ENCODE measurements around the gene RRBP1. TPM values are rescaled to one million over a fixed set of nuclear protein-coding genes. Genes with fewer than 3 reads are reported as not detected.

Gene RRBP1
- total and polyA plus RNA-seq, 2 of the 4 experiments (the other 2 are of a cell fraction), result 90.2 to 136 TPM

GRCh38 chr20:17722493-17723300, 40.7 kb upstream of the RRBP1 start:
- no peak overlapping the region for H3K27ac ChIP-seq (ENCODE audit: insufficient read depth, low read length)
- WGBS, 2 experiments (ENCODE audit: extremely low coverage in 2 of 2, insufficient read length in 1 of 2), result 63% methylated on average over 5 of the region's 14 CpGs; no CpG with 5 or more reads in 1 of the 2 experiments
- H2BK5ac ChIP-seq (ENCODE audit: low read depth, low read length, poor library complexity, severe bottlenecking), result no peak overlapping the region
- BruUV-seq (replicated peaks), result no TSS peak
- no peak overlapping the region for H3K14ac ChIP-seq (replicated peaks; ENCODE audit: low read depth, low read length)
- peaks cover 20% of the 10 kb centered on the region for H3K27me3 ChIP-seq (ENCODE audit: control insufficient read depth, insufficient read depth, low read length)
- POLR2A ChIA-PET (ENCODE audit: unreplicated experiment), result no interaction called here
- H3K9ac ChIP-seq (ENCODE audit: low read depth, low read length), result no peak overlapping the region
- no peak overlapping the region for H3K23ac ChIP-seq (ENCODE audit: low read depth, low read length)
- in situ Hi-C loops (cut with MboI; ENCODE audit: low sequenced_read_pairs) (no loop called here), intact Hi-C loops (cut with micrococcal nuclease) (no loop called here), dilution Hi-C loops (cut with HindIII; ENCODE audit: low sequenced_read_pairs, unreplicated experiment) (no loop called here)
- H3K4ac ChIP-seq (ENCODE audit: low read depth, low read length), result no peak overlapping the region
- no peak overlapping the region for H2AK5ac ChIP-seq (ENCODE audit: low read depth, low read length)
- no peak overlapping the region for H3K56ac ChIP-seq (ENCODE audit: extremely low read depth, insufficient read depth, low read length)
- TF ChIP-seq FOS (IDR thresholded peaks at IDR 0.05; ENCODE audit: low read depth, low read length) (no peak), ELK1 (IDR thresholded peaks at IDR 0.05; ENCODE audit: borderline replicate concordance, low read depth, low read length) (no peak), CEBPB (IDR thresholded peaks at IDR 0.05; ENCODE audit: low read depth, low read length) (no peak), CHD1 (IDR thresholded peaks at IDR 0.05; ENCODE audit: low read depth, low read length) (no peak)
- no peaks in the 10 kb centered on the region for H3K79me1 ChIP-seq (ENCODE audit: low read depth in 1 of 2, low read length in 2 of 2)
- H3K18ac ChIP-seq (ENCODE audit: low read depth, low read length), result no peak overlapping the region
- no peak overlapping the region for H4K8ac ChIP-seq (ENCODE audit: low read depth in 2 of 2, low read length in 2 of 2)
- no peak overlapping the region for H3K4me2 ChIP-seq (ENCODE audit: low read depth, low read length)
- no peak overlapping the region for H2BK120ac ChIP-seq (ENCODE audit: low read depth, low read length)
- no peak overlapping the region for H4K5ac ChIP-seq (ENCODE audit: low read depth, low read length)
- H3K4me3 ChIP-seq (ENCODE audit: insufficient read depth, low read depth, low read length), result no peak overlapping the region
- H3K4me1 ChIP-seq (ENCODE audit: control insufficient read depth, insufficient read depth, low read length), result 0 out of 2 replicates have a peak, but pooled peaks cover 2% of the 10 kb centered on the region
- H2BK15ac ChIP-seq (ENCODE audit: low read depth, low read length), result no peak overlapping the region
- H2AFZ ChIP-seq (replicated peaks; ENCODE audit: low read length, poor library complexity), result no peak overlapping the region
- H4K20me1 ChIP-seq (ENCODE audit: insufficient read depth, low read length), result no peaks in the 10 kb centered on the region
- H4K91ac ChIP-seq (ENCODE audit: insufficient read depth, low read depth, low read length), result no peak overlapping the region
- CTCF ChIA-PET, result interaction anchor here (1.0 kb wide), 1 partner anchor 30 kb away, joined by 3 read pairs; no protein-coding TSS in a partner anchor
- H2AK9ac ChIP-seq (replicated peaks; ENCODE audit: low read depth, low read length, poor library complexity), result no peak overlapping the region
- H2BK20ac ChIP-seq (ENCODE audit: low read depth, low read length), result no peak overlapping the region
- no peak for DNase-seq
- no peaks in the 10 kb centered on the region for H3K9me3 ChIP-seq (ENCODE audit: control insufficient read depth, insufficient read depth, low read length)
- H3K36me3 ChIP-seq (ENCODE audit: control insufficient read depth, insufficient read depth, low read length), result no peaks in the 10 kb centered on the region
- ATAC-seq (ENCODE audit: low read depth), result no peak
- no peaks in the 10 kb centered on the region; the same call in 1 of the 2 replicates for H3K9me1 ChIP-seq (ENCODE audit: insufficient read depth, low read length)
